PC-9 (cell line): Measurements from ENCODE around the gene CNP. TPM values are rescaled to one million over a fixed set of nuclear protein-coding genes. Genes with fewer than 3 reads are reported as not detected.

ENCODE experiments used
- BruUV-seq: library from RNA; stranded (reverse); fragments of 400-500 nt; replicated peaks from 2 replicates; lab custom pipeline; 2021; lab: Mats Ljungman, UMichigan
- CTCF ChIA-PET: fragments of 300-600 bp; sonication (Branson Sonifier 250); formaldehyde crosslinking; loops from one replicate; lab custom pipeline; 2022; ENCODE audit warnings: antibody characterized with exemption; lab: Charles Lee
- POLR2A ChIA-PET: fragments of 300-600 bp; sonication (Branson Sonifier 250); formaldehyde crosslinking; loops from one replicate; lab custom pipeline; 2022; ENCODE audit warnings: antibody characterized with exemption; ENCODE audit not compliant: unreplicated experiment; lab: Charles Lee
- DNase-seq, 2 experiments: peaks; one replicate each; pipeline versions ENCODE4 v3.0.0 to v3.0.0-alpha.2; 2015 to 2022; ENCODE audit warnings: mixed read lengths in 1 of 2
- H2AFZ ChIP-seq: fragments of 200-600 bp; sonication (generic); 2 replicates; pipeline ENCODE4 v1.8.1; 2017; ENCODE audit warnings: antibody characterized with exemption
- H3F3A ChIP-seq: fragments of 200-600 bp; sonication (generic); 2 replicates; pipeline ENCODE4 v1.8.1; 2017; ENCODE audit warnings: antibody characterized with exemption, mild to moderate bottlenecking, low read depth; ENCODE audit not compliant: insufficient read depth
- H3K27ac ChIP-seq: fragments of 200-600 bp; sonication (generic); 2 replicates; pipeline ENCODE4 v1.6.1; 2016; ENCODE audit warnings: mixed run types
- H3K27me3 ChIP-seq: fragments of 200-600 bp; sonication (generic); 2 replicates; pipeline ENCODE4 v1.6.1; 2016; ENCODE audit warnings: low read depth, mixed run types; ENCODE audit not compliant: insufficient read depth
- H3K36me3 ChIP-seq: fragments of 200-600 bp; sonication (generic); 2 replicates; pipeline ENCODE4 v1.6.1; 2016; ENCODE audit warnings: low read depth, mixed run types
- H3K4me1 ChIP-seq: fragments of 200-600 bp; sonication (generic); replicated peaks from 2 replicates; pipeline ENCODE4 v1.6.1; 2016; ENCODE audit warnings: mixed run types; ENCODE audit not compliant: insufficient read depth
- H3K4me2 ChIP-seq: fragments of 200-600 bp; sonication (generic); 2 replicates; pipeline ENCODE4 v1.6.1; 2017; ENCODE audit warnings: mixed run types
- H3K4me3 ChIP-seq: fragments of 200-600 bp; sonication (generic); 2 replicates; pipeline ENCODE4 v1.6.1; 2016; ENCODE audit warnings: mixed run types
- H3K79me2 ChIP-seq: fragments of 200-600 bp; sonication (generic); 2 replicates; pipeline ENCODE4 v1.6.1; 2017; ENCODE audit warnings: low read depth, mixed run types
- H3K9me2 ChIP-seq: fragments of 200-600 bp; sonication (generic); 2 replicates; pipeline ENCODE4 v1.8.1; 2017; ENCODE audit warnings: mild to moderate bottlenecking; ENCODE audit not compliant: insufficient read depth
- H3K9me3 ChIP-seq: fragments of 200-600 bp; sonication (generic); 2 replicates; pipeline ENCODE4 v1.8.1; 2016; ENCODE audit warnings: low read depth; ENCODE audit not compliant: insufficient read depth
- H4K20me1 ChIP-seq: fragments of 200-600 bp; sonication (generic); 2 replicates; pipeline ENCODE4 v1.8.1; 2017; ENCODE audit not compliant: insufficient read depth
- EZH2 ChIP-seq: fragments of 200-600 bp; sonication (generic); IDR thresholded peaks from 2 replicates; pipeline ENCODE4 v1.8.0; 2017; ENCODE audit warnings: antibody characterized with exemption, low read depth
- intact Hi-C: fragments of 100-400 bp; cut with micrococcal nuclease; formaldehyde crosslinking; loops from one replicate; pipeline ENCODE4 v1.10.0; 2022; ENCODE audit not compliant: unreplicated experiment
- total RNA-seq: library from RNA; stranded (reverse); gene quantifications from 2 replicates; pipeline ENCODE4 v1.2.3, GENCODE V29; 2021
- TF ChIP-seq, protein P1 (sequence below): fragments of 200-600 bp; sonication (generic); conservative IDR thresholded peaks from 2 replicates; pipeline ENCODE4 v1.6.1; 2017; ENCODE audit warnings: mixed run types, antibody characterized with exemption, mild to moderate bottlenecking, moderate library complexity

The CNP gene
- total RNA-seq, 1 experiment from 2014 or later = 64.7 TPM

DNA sequence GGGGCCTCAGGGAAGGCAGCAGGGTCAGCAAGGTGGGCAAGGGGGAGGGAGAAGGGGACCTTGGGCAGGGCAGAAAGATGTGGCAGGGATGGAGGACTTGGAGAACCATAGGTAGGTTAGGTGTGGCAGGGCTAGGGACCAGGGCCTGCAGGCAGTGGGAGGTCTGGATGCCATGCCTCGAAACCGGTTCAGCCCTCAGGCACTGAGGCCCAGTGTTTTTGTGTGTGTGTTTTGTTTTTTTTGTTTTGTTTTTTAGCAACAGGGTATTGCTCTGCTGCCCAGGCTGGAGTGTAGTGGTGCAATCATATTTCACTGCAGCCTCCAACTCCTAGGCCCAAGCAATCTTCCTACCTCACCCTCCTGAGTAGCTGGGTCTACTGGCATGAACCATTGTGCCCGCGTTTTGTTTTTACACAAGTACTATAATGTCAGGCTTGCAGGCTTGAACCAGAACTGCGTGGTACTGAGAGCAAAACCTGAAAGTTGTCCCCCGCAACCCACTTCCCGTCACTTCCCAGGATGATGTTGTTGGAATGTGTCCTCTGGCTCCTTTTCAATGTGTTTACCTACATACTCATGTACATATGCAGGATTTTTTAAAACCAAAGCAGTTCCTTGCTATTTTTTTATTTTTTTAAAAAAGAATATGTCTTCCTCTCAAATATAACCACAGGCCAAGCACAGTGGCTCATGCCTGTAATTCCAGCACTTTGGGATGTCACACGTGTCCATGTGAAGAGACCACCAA lies 23.8 kb upstream of the CNP start:
- 0 out of 2 replicates have a peak, but pooled peaks cover 3% of the 10 kb centered on the region for H3F3A ChIP-seq
- ChIA-PET POLR2A (no interaction called here), CTCF (interaction anchor here (0.5 kb wide), 1 partner anchor 10 kb away, joined by 4 read pairs; no protein-coding TSS in a partner anchor)
- H3K4me3 ChIP-seq = no peak overlapping the region
- no peaks in the 10 kb centered on the region for H3K27me3 ChIP-seq
- H3K36me3 ChIP-seq = no peaks in the 10 kb centered on the region
- H3K9me3 ChIP-seq = no peaks in the 10 kb centered on the region
- intact Hi-C loops = no loop called here
- H3K9me2 ChIP-seq = no peaks in the 10 kb centered on the region
- DNase-seq = no peak
- TF ChIP-seq EZH2 = no peak
- TF ChIP-seq, protein P1, sequence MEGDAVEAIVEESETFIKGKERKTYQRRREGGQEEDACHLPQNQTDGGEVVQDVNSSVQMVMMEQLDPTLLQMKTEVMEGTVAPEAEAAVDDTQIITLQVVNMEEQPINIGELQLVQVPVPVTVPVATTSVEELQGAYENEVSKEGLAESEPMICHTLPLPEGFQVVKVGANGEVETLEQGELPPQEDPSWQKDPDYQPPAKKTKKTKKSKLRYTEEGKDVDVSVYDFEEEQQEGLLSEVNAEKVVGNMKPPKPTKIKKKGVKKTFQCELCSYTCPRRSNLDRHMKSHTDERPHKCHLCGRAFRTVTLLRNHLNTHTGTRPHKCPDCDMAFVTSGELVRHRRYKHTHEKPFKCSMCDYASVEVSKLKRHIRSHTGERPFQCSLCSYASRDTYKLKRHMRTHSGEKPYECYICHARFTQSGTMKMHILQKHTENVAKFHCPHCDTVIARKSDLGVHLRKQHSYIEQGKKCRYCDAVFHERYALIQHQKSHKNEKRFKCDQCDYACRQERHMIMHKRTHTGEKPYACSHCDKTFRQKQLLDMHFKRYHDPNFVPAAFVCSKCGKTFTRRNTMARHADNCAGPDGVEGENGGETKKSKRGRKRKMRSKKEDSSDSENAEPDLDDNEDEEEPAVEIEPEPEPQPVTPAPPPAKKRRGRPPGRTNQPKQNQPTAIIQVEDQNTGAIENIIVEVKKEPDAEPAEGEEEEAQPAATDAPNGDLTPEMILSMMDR = no peak
- H3K4me1 ChIP-seq = no peaks in the 10 kb centered on the region
- H2AFZ ChIP-seq = no peak overlapping the region
- no peak overlapping the region for H3K4me2 ChIP-seq
- no peaks in the 10 kb centered on the region for H4K20me1 ChIP-seq
- no TSS peak for BruUV-seq
- no peaks in the 10 kb centered on the region for H3K79me2 ChIP-seq
- H3K27ac ChIP-seq = no peak overlapping the region

DNA sequence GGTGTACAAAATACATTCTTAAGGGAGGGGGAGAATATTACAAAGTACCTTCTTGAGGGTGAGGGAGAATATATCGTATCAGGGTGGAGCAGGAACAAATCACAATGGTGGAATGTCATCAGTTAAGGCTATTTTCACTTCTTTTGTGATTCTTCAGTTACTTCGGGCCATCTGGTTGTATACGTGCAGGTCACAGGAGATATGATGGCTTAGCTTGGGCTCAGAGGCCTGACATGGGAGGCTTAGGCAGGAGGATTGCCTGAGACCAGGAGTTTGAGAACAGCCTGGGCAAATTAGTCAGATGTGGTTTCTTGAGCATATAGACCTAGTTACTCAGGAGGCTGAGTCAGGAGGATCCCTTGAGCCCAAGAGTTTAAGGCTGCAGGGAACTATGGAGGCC lies 23.1 kb upstream of the CNP start:
- no peaks in the 10 kb centered on the region for H3K27me3 ChIP-seq
- H3K36me3 ChIP-seq = no peaks in the 10 kb centered on the region
- TF ChIP-seq, protein P1 = no peak
- TF ChIP-seq EZH2 = no peak
- no TSS peak for BruUV-seq
- CTCF ChIA-PET = interaction anchor here (0.5 kb wide), 1 partner anchor 11 kb away, joined by 4 read pairs; no protein-coding TSS in a partner anchor
- no peak overlapping the region for H3K4me3 ChIP-seq
- H3K9me2 ChIP-seq = no peaks in the 10 kb centered on the region
- intact Hi-C loops = no loop called here
- H3K4me2 ChIP-seq = no peak overlapping the region
- POLR2A ChIA-PET = no interaction called here
- no peaks in the 10 kb centered on the region for H3K79me2 ChIP-seq
- no peaks in the 10 kb centered on the region for H4K20me1 ChIP-seq
- H3K27ac ChIP-seq = no peak overlapping the region
- 0 out of 2 replicates have a peak, but pooled peaks cover 3% of the 10 kb centered on the region for H3F3A ChIP-seq
- no peaks in the 10 kb centered on the region for H3K4me1 ChIP-seq
- no peak overlapping the region for H2AFZ ChIP-seq
- no peak for DNase-seq
- H3K9me3 ChIP-seq = no peaks in the 10 kb centered on the region

DNA sequence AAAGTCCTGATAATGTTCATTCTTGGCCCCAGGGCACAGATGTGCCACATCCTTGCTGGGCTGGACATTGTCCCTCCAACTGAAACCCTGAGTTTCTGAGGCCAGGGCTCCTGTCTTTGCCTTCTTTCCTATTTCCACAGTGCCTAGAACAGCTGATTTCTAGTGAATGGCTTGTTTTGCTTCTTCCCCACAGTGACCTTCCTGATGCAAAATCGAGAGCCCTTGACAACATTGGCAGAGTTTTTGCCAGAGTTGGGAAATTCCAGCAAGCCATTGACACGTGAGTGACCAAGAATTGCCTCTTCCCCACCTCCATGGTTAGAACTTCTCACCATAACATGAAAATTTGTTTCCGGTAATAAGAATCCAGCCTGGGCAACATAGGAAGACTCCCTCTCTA lies 21.7 kb upstream of the CNP start:
- CTCF ChIA-PET = no interaction called here
- H2AFZ ChIP-seq = no peak overlapping the region
- POLR2A ChIA-PET = no interaction called here
- H3K27ac ChIP-seq = no peak overlapping the region
- H3K9me2 ChIP-seq = no peaks in the 10 kb centered on the region
- H3K4me1 ChIP-seq = no peaks in the 10 kb centered on the region
- no peak for TF ChIP-seq EZH2
- TF ChIP-seq, protein P1 = no peak
- DNase-seq = no peak
- H3K4me2 ChIP-seq = no peak overlapping the region
- H3F3A ChIP-seq = 0 out of 2 replicates have a peak, but pooled peaks cover 3% of the 10 kb centered on the region
- H4K20me1 ChIP-seq = no peaks in the 10 kb centered on the region
- no TSS peak for BruUV-seq
- no peaks in the 10 kb centered on the region for H3K36me3 ChIP-seq
- intact Hi-C loops = no loop called here
- H3K9me3 ChIP-seq = no peaks in the 10 kb centered on the region
- H3K27me3 ChIP-seq = no peaks in the 10 kb centered on the region
- H3K4me3 ChIP-seq = no peak overlapping the region
- H3K79me2 ChIP-seq = no peaks in the 10 kb centered on the region
